ENCODE results near the gene MRPL19. TPM values are rescaled to one million over a fixed set of nuclear protein-coding genes. Genes with fewer than 3 reads are reported as not detected.

The MRPL19 gene
- polyA plus RNA-seq, 1 donor (not counting 4 experiments of a cell fraction or from before 2014, with no cell fraction given), result 84.0 TPM

- Histone ChIP-seq H3K4me3 (ENCODE audit: control insufficient read depth in 2 of 3, extremely low read depth in 1 of 3, insufficient read depth in 2 of 3, low read depth in 1 of 3, low read length in 3 of 3) (no peak overlapping the region), H3K9me1 (ENCODE audit: control insufficient read depth, extremely low read depth, insufficient read depth, low read length) (no peaks in the 10 kb centered on the region), H3K4me1 (ENCODE audit: control insufficient read depth, extremely low read depth, insufficient read depth, low read length) (peaks cover 43% of the 10 kb centered on the region), H3K4me2 (ENCODE audit: control insufficient read depth, extremely low read depth, insufficient read depth, low read depth, low read length) (no peak overlapping the region), H3K36me3 (ENCODE audit: control insufficient read depth in 2 of 2, extremely low read depth in 1 of 2, insufficient read depth in 2 of 2, low read length in 2 of 2) (no peaks in the 10 kb centered on the region), H3K9ac (ENCODE audit: control insufficient read depth, extremely low read depth, insufficient read depth, low read length) (no peak overlapping the region), H3K79me2 (ENCODE audit: control insufficient read depth, insufficient read depth, low read length) (no peaks in the 10 kb centered on the region), H3K9me3 (ENCODE audit: control insufficient read depth, low read depth, low read length) (no peaks in the 10 kb centered on the region), H2AFZ (ENCODE audit: control insufficient read depth, low read length) (no peak overlapping the region), H4K20me1 (ENCODE audit: control insufficient read depth, extremely low read depth, insufficient read depth, low read length) (no peaks in the 10 kb centered on the region), H3K27ac (ENCODE audit: control insufficient read depth, insufficient read depth, low read length) (no peak overlapping the region), H3K27me3 (ENCODE audit: control insufficient read depth, extremely low read depth, insufficient read depth, low read length) (no peaks in the 10 kb centered on the region)
- FAIRE-seq (no peak), DNase-seq (ENCODE audit: low read depth, low spot score) (no peak)
- dilution Hi-C loops (cut with MboI; ENCODE audit: extremely low pct_ligation_motif_present, low sequenced_read_pairs), result no loop called here
- TF ChIP-seq EZH2 (IDR thresholded peaks at IDR 0.05; ENCODE audit: low read length) (no peak), CTCF (optimal IDR thresholded peaks at IDR 0.05 in 1 of 3, IDR thresholded peaks at IDR 0.05 in 1 of 3, conservative IDR thresholded peaks at IDR 0.05 in 1 of 3; ENCODE audit: extremely low read depth in 1 of 3, insufficient read depth in 2 of 3, low read length in 3 of 3) (no peak)
These were observed 48.6 kb upstream of the MRPL19 start for GRCh38 chr2:75597949-75598348.

- Histone ChIP-seq H3K27me3 (ENCODE audit: control insufficient read depth, extremely low read depth, insufficient read depth, low read length) (no peaks in the 10 kb centered on the region), H4K20me1 (ENCODE audit: control insufficient read depth, extremely low read depth, insufficient read depth, low read length) (no peaks in the 10 kb centered on the region), H3K9ac (ENCODE audit: control insufficient read depth, extremely low read depth, insufficient read depth, low read length) (no peak overlapping the region), H3K4me1 (ENCODE audit: control insufficient read depth, extremely low read depth, insufficient read depth, low read length) (peaks cover 49% of the 10 kb centered on the region), H3K79me2 (ENCODE audit: control insufficient read depth, insufficient read depth, low read length) (no peaks in the 10 kb centered on the region), H3K9me1 (ENCODE audit: control insufficient read depth, extremely low read depth, insufficient read depth, low read length) (no peaks in the 10 kb centered on the region), H3K4me3 (ENCODE audit: control insufficient read depth in 2 of 3, extremely low read depth in 1 of 3, insufficient read depth in 2 of 3, low read depth in 1 of 3, low read length in 3 of 3) (no peak overlapping the region), H3K9me3 (ENCODE audit: control insufficient read depth, low read depth, low read length) (no peaks in the 10 kb centered on the region), H3K4me2 (ENCODE audit: control insufficient read depth, extremely low read depth, insufficient read depth, low read depth, low read length) (no peak overlapping the region), H3K36me3 (ENCODE audit: control insufficient read depth in 2 of 2, extremely low read depth in 1 of 2, insufficient read depth in 2 of 2, low read length in 2 of 2) (no peaks in the 10 kb centered on the region), H3K27ac (ENCODE audit: control insufficient read depth, insufficient read depth, low read length) (no peak overlapping the region), H2AFZ (ENCODE audit: control insufficient read depth, low read length) (no peak overlapping the region)
- DNase-seq (ENCODE audit: low read depth, low spot score) (no peak), FAIRE-seq (no peak)
- TF ChIP-seq EZH2 (IDR thresholded peaks at IDR 0.05; ENCODE audit: low read length) (no peak), CTCF (optimal IDR thresholded peaks at IDR 0.05 in 1 of 3, IDR thresholded peaks at IDR 0.05 in 1 of 3, conservative IDR thresholded peaks at IDR 0.05 in 1 of 3; ENCODE audit: extremely low read depth in 1 of 3, insufficient read depth in 2 of 3, low read length in 3 of 3) (no peak)
- dilution Hi-C loops (cut with MboI; ENCODE audit: extremely low pct_ligation_motif_present, low sequenced_read_pairs), result no loop called here
These were observed 47.9 kb upstream of the MRPL19 start for GRCh38 chr2:75598589-75599155.
